Superior temporal gyrus (tissue), 1 donor: Measurements from ENCODE around the gene RTRAF.

ENCODE experiments used
- DNase-seq: peaks from one replicate; pipeline ENCODE4 v3.0.0-alpha.2; 2016; ENCODE audit errors: extremely low spot score

RTRAF gene

GRCh38 chr14:52020866-52021717, 31.7 kb downstream of the RTRAF start:
- no peak for DNase-seq

GRCh38 chr14:52021957-52022600, 32.7 kb downstream of the RTRAF start:
- DNase-seq: no peak

- peak; percentile 60 for DNase-seq
Observed at GRCh38 chr14:52023518-52023917, 34.2 kb downstream of the RTRAF start.

- no peak for DNase-seq
Observed at GRCh38 chr14:52025310-52025709, 36.0 kb downstream of the RTRAF start.

- DNase-seq: no peak
Observed at GRCh38 chr14:52026017-52026660, 36.8 kb downstream of the RTRAF start.

GRCh38 chr14:52026901-52027300, 37.6 kb downstream of the RTRAF start:
- DNase-seq: peak; percentile 88

GRCh38 chr14:52029881-52030280, 40.5 kb downstream of the RTRAF start:
- DNase-seq: no peak

GRCh38 chr14:52031781-52032180, 42.4 kb downstream of the RTRAF start:
- DNase-seq: no peak

GRCh38 chr14:52032204-52032801, 43.0 kb downstream of the RTRAF start:
- DNase-seq: no peak

- DNase-seq: no peak
Observed at GRCh38 chr14:52033101-52033642, 43.8 kb downstream of the RTRAF start.

GRCh38 chr14:52039124-52039815, 49.9 kb downstream of the RTRAF start:
- DNase-seq: no peak

- no peak for DNase-seq
Observed at GRCh38 chr14:52040598-52040997, 51.3 kb downstream of the RTRAF start.

GRCh38 chr14:52042371-52043289, 53.3 kb downstream of the RTRAF start:
- no peak for DNase-seq

- no peak for DNase-seq
Observed at GRCh38 chr14:52043690-52044089, 54.3 kb downstream of the RTRAF start.

GRCh38 chr14:52044791-52045522, 55.6 kb downstream of the RTRAF start:
- no peak for DNase-seq

- no peak for DNase-seq
Observed at GRCh38 chr14:52046376-52046917, 57.1 kb downstream of the RTRAF start.

GRCh38 chr14:52048116-52048515, 58.8 kb downstream of the RTRAF start:
- DNase-seq: no peak

GRCh38 chr14:52048641-52049204, 59.4 kb downstream of the RTRAF start:
- no peak for DNase-seq

GRCh38 chr14:52049271-52049670, 59.9 kb downstream of the RTRAF start:
- no peak for DNase-seq
